Measurements from ENCODE around the gene FUT9. TPM values are rescaled to one million over a fixed set of nuclear protein-coding genes. Genes with fewer than 3 reads are reported as not detected.

Gene FUT9
- total and polyA plus RNA-seq, 2 of the 13 experiments (the other 11 are each of a cell fraction or from before 2014, with no cell fraction given), result 0.01 TPM; not detected in 1

GRCh38 chr6:96211341-96211740 lies 195.6 kb downstream of the FUT9 start (continued):
- TF ChIP-seq ZHX2 (IDR thresholded peaks at IDR 0.05; ENCODE audit: low read depth) (no peak), ZHX2 (CRISPR knock-in tag; IDR thresholded peaks at IDR 0.05; ENCODE audit: borderline replicate concordance) (no peak)

GRCh38 chr6:96212066-96212465 lies 196.3 kb downstream of the FUT9 start:
- Histone ChIP-seq H3K4me2 (ENCODE audit: low read depth, low read length) (no peak overlapping the region), H4K20me1 (ENCODE audit: insufficient read depth, low read length) (no peaks in the 10 kb centered on the region), H3K27me3 (ENCODE audit: control insufficient read depth in 1 of 2, insufficient read depth in 2 of 2, low read length in 2 of 2) (no peaks in the 10 kb centered on the region), H3K9me3 (ENCODE audit: low read length) (no peaks in the 10 kb centered on the region), H3K9ac (ENCODE audit: insufficient read depth, low read depth, low read length) (no peak overlapping the region), H3K4me3 (replicated peaks in 1 of 3; ENCODE audit: insufficient read depth in 1 of 3, low read depth in 2 of 3, low read length in 3 of 3) (no peak overlapping the region), H3K36me3 (replicated peaks in 1 of 2; ENCODE audit: control insufficient read depth in 1 of 2, insufficient read depth in 2 of 2, low read length in 2 of 2) (no peaks in the 10 kb centered on the region), H2AFZ (ENCODE audit: low read length) (no peak overlapping the region), H3K27ac (ENCODE audit: extremely low read length, insufficient read depth, low read length) (no peak overlapping the region), H3K4me1 (ENCODE audit: insufficient read depth, low read length) (no peaks in the 10 kb centered on the region), H3K79me2 (ENCODE audit: insufficient read depth, low read length) (no peaks in the 10 kb centered on the region)
- ATAC-seq, result no peak
- BruUV-seq (replicated peaks), result no TSS peak
- no peak for DNase-seq (ENCODE audit: low spot score)
- intact Hi-C loops (cut with micrococcal nuclease; ENCODE audit: unreplicated experiment) (no loop called here), in situ Hi-C loops (cut with HindIII; ENCODE audit: extremely low pct_ligation_motif_present, low pct_unique_long_range_greater_than_20kb) (no loop called here)
- TF ChIP-seq RFX1 (IDR thresholded peaks at IDR 0.05), result no peak
- FAIRE-seq, result no peak
- CTCF ChIA-PET (ENCODE audit: low intra/inter-chr PET ratio, low total read pairs), result no interaction called here
- POLR2A ChIA-PET, result no interaction called here
